Adrenal gland (tissue), 5 donors: ENCODE data around the gene PPY.

Experiments
- POLR2A ChIP-seq, 2 donors: fragments of 450-650 bp; IDR thresholded peaks; one replicate each; pipeline ENCODE4 v1.6.1; 2017; ENCODE audit warnings: antibody characterized with exemption in 2 of 2, mild to moderate bottlenecking in 2 of 2, moderate library complexity in 1 of 2
- TF ChIP-seq, protein P1 (sequence below), 6 experiments: fragments of 450-650 bp in 4 of 6; fragments of 200-600 bp in 2 of 6; sonication (generic) in 1 of 6; IDR thresholded peaks; 1 replicate in 5 of 6; 2 replicates in 1 of 6; pipeline versions ENCODE4 v1.5.1 to v1.8.0; 2016 to 2021; ENCODE audit warnings: antibody characterized with exemption in 6 of 6, mild to moderate bottlenecking in 2 of 6, moderate library complexity in 1 of 6
- donor health status: DM: no; HTN: no; CAD: no.

DNA sequence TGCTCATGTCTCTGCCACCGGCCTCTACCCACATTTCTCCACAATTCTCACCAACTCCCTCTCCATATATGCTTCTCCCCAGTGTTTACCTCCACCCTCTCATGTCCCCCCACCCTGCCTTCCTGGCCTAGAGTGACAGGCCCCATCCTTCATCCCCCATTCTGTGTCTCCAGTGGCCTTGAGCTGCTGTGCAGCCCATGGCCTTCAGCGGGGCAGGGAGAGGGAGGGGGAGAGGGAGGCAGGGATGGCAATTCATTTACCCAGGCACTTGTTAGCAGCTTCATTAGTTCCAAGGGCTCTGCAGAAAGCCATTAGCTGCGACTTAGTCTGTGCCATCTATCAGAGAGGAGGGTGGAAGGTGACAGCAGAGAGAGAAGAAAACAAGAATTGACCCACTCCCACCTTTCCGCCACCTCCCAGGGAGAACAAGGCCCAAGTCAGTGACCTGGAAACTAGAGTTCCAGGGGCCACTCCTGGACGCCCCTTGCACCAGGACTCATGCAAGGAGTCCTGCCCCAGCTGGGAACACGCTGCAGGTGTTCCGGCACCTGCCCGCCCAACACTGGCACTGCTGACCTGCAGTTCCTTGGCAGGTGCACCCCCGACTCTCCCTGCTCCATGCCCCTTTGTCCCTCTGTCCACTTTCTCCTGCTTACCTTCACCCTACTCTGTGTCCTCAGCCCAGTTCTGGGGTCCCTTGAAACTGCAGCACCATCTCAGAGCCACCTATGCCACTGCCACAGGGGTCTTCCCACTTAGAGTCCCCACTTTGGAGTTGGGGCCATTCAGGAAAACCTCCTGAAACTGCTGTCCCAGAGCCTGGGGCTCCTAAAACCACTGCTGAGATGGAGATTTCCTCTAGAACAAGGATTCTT, 34.9 kb upstream of the PPY start:
- TF ChIP-seq, protein P1, sequence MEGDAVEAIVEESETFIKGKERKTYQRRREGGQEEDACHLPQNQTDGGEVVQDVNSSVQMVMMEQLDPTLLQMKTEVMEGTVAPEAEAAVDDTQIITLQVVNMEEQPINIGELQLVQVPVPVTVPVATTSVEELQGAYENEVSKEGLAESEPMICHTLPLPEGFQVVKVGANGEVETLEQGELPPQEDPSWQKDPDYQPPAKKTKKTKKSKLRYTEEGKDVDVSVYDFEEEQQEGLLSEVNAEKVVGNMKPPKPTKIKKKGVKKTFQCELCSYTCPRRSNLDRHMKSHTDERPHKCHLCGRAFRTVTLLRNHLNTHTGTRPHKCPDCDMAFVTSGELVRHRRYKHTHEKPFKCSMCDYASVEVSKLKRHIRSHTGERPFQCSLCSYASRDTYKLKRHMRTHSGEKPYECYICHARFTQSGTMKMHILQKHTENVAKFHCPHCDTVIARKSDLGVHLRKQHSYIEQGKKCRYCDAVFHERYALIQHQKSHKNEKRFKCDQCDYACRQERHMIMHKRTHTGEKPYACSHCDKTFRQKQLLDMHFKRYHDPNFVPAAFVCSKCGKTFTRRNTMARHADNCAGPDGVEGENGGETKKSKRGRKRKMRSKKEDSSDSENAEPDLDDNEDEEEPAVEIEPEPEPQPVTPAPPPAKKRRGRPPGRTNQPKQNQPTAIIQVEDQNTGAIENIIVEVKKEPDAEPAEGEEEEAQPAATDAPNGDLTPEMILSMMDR (IDR thresholded peaks at IDR 0.05), result no peak
- TF ChIP-seq POLR2A (IDR thresholded peaks at IDR 0.05), result no peak
